Measurements from ENCODE around the gene RND2.

Gene RND2

GRCh38 chr17:43030137-43030767, 5.2 kb downstream of the RND2 start:
- TF ChIP-seq CTCF (IDR thresholded peaks at IDR 0.05; ENCODE audit: control insufficient read depth, insufficient read depth, low read depth, low read length, missing control alignments), result no peak
- no peak for DNase-seq (ENCODE audit: low read depth)
- no peak overlapping the region for H3K4me3 ChIP-seq (ENCODE audit: control insufficient read depth, low read depth, low read length)

GRCh38 chr17:43031666-43032065, 6.6 kb downstream of the RND2 start:
- DNase-seq (ENCODE audit: low read depth), result no peak
- no peak overlapping the region for H3K4me3 ChIP-seq (ENCODE audit: control insufficient read depth, low read depth, low read length)
- no peak for TF ChIP-seq CTCF (IDR thresholded peaks at IDR 0.05; ENCODE audit: control insufficient read depth, insufficient read depth, low read depth, low read length, missing control alignments)

- no peak overlapping the region for H3K4me3 ChIP-seq (ENCODE audit: control insufficient read depth, low read depth, low read length)
- DNase-seq (ENCODE audit: low read depth), result no peak
- TF ChIP-seq CTCF (IDR thresholded peaks at IDR 0.05; ENCODE audit: control insufficient read depth, insufficient read depth, low read depth, low read length, missing control alignments), result no peak
Observed at GRCh38 chr17:43033948-43034881, 9.2 kb downstream of the RND2 start.

GRCh38 chr17:43034894-43035293, 9.9 kb downstream of the RND2 start:
- no peak for TF ChIP-seq CTCF (IDR thresholded peaks at IDR 0.05; ENCODE audit: control insufficient read depth, insufficient read depth, low read depth, low read length, missing control alignments)
- H3K4me3 ChIP-seq (ENCODE audit: control insufficient read depth, low read depth, low read length), result no peak overlapping the region
- DNase-seq (ENCODE audit: low read depth), result no peak

- no peak for DNase-seq (ENCODE audit: low read depth)
- no peak for TF ChIP-seq CTCF (IDR thresholded peaks at IDR 0.05; ENCODE audit: control insufficient read depth, insufficient read depth, low read depth, low read length, missing control alignments)
- no peak overlapping the region for H3K4me3 ChIP-seq (ENCODE audit: control insufficient read depth, low read depth, low read length)
Observed at GRCh38 chr17:43039646-43040045, 14.6 kb downstream of the RND2 start.

GRCh38 chr17:43040655-43041054, 15.6 kb downstream of the RND2 start:
- no peak for TF ChIP-seq CTCF (IDR thresholded peaks at IDR 0.05; ENCODE audit: control insufficient read depth, insufficient read depth, low read depth, low read length, missing control alignments)
- no peak for DNase-seq (ENCODE audit: low read depth)
- no peak overlapping the region for H3K4me3 ChIP-seq (ENCODE audit: control insufficient read depth, low read depth, low read length)

Data from AG09309 (cell line).